Suppressor macrophage (primary cell): ENCODE measurements around the gene SLC7A1.
A peak's percentile ranks its signal among the peaks of the same experiment; 100 is the strongest.

Experiments
- DNase-seq, 4 experiments: peaks; one replicate each; pipeline ENCODE4 v3.0.0-alpha.2; 2020 to 2022

SLC7A1 gene

GRCh38 chr13:29484796-29485195, 110.7 kb downstream of the SLC7A1 start:
- no peak for DNase-seq

DNA sequence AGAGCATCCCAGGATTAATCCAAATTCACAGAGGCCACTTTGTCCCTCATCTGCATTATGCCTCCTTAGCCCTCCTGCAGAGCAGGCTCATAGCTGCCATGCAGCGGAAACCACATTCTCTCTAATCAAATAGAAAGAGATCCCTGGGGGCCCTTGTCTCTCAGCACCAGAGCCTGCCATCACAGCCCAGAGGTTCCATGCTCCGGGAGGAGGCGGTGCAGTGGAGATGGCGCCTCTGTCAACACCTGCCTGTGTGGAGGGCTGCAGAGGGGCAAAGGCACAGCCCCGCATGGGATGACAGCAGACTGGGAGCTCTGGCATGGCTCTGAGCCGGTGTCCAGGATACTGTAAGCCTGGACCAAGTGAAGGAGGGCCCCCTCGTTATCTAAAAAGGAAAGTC, 111.3 kb downstream of the SLC7A1 start:
- DNase-seq = no peak

- DNase-seq = no peak
Measured at GRCh38 chr13:29483623-29484022, 111.9 kb downstream of the SLC7A1 start.

DNA sequence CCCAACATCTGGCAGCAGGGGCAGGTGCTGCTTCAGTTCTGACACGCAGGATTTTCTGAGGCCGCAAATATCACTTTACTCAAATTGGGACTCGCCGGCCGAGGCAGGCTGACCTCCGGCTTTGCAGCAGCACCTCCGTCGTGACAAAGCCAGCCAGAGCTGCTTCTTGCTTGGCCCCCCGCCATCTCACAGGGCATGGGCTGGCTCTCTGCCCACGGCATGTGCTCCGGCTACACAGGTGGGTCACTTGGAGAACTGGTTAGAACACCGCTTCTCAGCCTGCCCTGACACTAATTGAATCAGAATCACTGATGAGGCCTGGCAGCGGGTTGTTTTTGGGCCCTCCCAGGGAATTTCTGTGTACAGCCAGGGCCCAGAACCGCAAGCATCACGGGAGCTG, 112.3 kb downstream of the SLC7A1 start:
- DNase-seq = no peak

DNA sequence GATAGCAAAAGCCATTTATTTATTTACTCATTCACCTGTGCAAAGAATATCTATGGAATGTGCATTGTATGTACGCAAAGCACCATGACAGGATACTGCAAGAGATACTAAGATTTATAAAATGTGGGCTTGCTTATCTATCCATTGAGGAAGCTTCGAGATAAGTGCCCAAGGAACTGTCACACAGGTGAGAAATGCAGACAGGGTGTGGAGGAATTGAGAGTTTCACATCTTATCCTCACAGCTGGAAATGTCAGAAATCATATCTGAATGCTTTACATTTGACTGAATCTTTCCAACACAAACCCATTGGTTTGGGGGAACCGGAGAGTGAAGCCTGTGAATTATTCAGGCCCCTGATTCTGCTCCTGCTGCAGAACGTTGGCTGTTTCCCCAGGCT, 113.0 kb downstream of the SLC7A1 start:
- DNase-seq = no peak

GRCh38 chr13:29481603-29482002, 113.9 kb downstream of the SLC7A1 start:
- no peak for DNase-seq

DNA sequence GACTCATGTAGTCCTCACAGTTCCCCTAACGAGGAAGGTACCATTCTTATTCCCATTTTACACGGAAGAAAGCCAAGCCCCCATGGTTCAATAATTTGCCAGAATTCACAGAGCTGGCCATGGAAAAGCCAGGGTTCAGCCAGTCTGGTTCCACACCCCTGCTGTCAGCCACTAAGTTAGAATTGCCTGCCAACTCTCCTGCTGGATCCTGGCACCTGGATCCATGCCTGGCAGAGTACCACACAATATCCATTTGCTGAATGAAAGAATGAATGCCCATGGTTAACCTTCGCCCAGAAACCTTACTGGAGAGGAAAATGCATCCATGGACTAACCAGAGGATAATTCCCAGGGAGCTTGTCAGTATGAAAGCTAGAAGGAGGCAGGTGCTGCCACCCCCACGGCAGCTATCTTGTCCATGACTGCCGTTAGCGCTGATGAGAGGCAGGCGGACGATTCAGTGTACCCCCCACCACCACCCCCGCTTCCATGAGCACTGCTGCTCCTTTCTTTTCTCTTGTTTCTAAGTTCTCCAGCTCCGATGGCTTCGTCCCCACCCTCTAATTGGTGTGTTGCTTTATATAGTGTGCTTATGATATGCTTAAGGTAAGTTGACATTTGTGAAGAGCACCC, 114.5 kb downstream of the SLC7A1 start:
- no peak for DNase-seq

DNA sequence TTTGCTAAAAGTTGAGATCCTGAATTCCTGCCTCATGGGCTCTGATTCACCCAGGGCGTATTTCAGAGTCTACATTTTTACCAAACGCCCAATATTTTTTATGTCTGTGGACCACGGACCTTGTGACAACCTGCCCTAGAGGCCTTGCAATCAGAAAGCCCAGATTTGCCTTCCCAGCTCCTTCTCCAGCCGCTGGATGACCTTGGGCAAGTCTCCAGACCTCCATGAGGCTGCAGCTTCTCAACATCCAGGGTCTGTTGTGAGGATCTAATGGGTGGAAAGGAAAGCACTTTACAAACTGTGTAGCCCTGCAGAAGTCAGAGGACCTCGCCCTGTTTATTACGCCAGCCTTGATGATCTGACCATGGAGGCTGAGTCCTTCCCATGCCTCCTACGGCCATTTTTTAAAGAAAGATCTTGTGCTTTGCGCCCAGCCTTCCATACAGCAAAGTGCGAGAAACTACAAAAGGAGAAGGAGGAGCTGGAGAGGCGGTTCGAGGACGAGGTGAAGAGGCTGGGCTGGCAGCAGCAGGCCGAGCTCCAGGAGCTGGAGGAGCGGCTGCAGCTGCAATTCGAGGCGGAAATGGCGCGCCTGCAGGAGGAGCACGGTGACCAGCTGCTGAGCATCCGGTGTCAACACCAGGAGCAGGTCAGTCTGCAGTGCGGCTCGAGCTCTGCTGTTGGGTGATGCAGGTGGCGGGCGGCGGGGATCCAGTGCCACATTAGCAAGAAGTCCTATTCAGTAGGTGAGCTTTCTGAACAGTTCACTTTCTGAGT, 115.6 kb downstream of the SLC7A1 start:
- no peak for DNase-seq

DNA sequence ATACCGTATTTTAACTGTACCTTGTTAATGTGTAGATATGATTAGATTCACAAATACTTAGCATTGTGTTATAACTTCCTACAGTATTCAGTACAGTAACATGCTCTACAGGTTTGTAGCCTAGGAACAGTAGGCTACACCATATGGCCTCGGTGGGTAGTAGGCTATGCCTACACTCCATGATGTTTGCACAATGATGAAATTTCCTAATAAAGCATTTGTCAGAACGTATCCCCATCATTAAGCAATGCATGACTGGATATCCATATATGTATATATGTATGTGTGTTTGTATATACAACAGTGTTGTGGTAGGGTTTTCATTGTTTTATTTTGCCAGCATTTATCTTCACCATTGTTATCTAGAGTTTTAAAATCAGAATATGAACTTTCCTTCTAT, 119.4 kb downstream of the SLC7A1 start:
- no peak for DNase-seq

DNA sequence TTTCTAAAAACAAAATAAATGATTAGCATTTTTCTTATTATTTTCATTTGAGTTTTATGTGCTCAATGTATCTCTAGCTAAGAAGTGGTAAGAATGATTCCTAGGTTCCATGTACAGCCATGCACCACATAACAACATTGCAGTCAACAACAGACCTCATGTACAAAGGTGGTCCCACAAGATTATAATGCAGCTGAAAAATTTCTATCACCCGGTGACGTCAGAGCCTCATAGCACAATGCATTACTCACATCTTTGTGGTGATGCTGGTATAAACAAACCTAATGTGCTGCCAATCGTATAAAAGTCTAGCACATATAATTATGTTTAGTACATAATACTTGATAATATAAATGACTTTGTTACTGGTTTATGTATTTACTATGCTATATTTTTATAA, 120.5 kb downstream of the SLC7A1 start:
- DNase-seq = no peak

- DNase-seq = no peak
Measured at GRCh38 chr13:29473166-29473565, 122.3 kb downstream of the SLC7A1 start.

DNA sequence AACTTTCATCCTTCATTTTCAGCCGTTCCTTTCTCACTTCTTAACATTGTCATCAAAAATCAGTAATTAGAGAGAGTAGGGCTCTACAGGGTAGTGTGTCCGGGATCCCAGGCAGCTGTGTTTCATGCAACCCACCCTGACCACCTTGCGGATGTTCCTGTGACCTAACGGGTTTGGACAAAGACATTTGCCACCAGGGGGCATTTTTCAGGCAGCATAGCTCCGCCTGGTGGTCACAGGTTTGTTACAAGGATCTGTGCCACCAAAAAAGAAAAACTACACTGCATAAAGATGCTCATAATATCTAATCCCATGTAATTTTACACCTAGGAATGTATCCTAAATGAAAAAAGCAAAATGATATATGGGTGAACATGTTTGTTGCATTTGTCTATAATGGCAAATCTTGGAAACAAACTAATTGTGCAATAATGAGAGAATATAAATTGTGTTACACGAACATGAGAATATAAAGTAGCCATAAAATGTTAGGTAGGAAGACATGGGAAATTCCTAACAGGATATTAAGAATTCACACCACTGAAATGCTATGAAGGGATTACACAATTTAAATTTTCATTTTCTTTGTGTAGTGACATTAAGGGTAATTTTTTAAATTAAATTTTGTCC, 123.0 kb downstream of the SLC7A1 start:
- peak; percentile 71 to 85 (median 79) for DNase-seq

DNA sequence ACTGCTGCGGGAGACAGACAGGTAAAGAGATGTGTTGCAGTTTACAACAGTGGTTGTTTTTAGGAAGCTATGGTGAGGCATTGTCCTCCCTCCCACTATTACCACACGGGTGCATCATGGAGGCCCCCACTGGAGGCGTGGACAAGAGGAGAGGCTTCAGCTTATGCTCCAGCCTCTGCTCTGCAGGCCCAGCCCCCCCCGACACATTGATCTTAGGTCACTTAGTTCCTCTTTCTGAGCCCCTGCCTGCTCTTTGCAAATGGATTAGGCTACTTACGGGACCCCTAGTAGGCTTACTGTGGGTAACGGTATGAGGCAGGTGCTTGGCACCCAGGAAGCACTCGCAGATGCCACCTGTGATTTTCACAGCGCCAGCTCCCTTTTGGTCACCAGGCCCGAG, 123.9 kb downstream of the SLC7A1 start:
- peak; percentile 37 to 62 (median 56) for DNase-seq

- DNase-seq = no peak
Measured at GRCh38 chr13:29465741-29466293, 129.7 kb downstream of the SLC7A1 start.

GRCh38 chr13:29464105-29464679, 131.3 kb downstream of the SLC7A1 start:
- no peak for DNase-seq

- no peak for DNase-seq
Measured at GRCh38 chr13:29459813-29460355, 135.6 kb downstream of the SLC7A1 start.
